Thyroid gland (tissue), 4 donors: ENCODE results near the gene CDC16.

ENCODE experiments used
- CTCF ChIP-seq, 6 experiments: fragments of 200-600 bp in 3 of 6; fragments of 450-650 bp in 3 of 6; sonication (generic) in 3 of 6; IDR thresholded peaks; one replicate each; pipeline ENCODE4 v1.5.1; 2016 to 2019; ENCODE audit warnings: antibody characterized with exemption in 6 of 6, mild to moderate bottlenecking in 2 of 6, inconsistent platforms in 1 of 6, moderate library complexity in 1 of 6
- POLR2A ChIP-seq, 2 donors: fragments of 450-650 bp; IDR thresholded peaks; one replicate each; pipeline ENCODE4 v1.6.1; 2017; ENCODE audit warnings: antibody characterized with exemption in 2 of 2, mild to moderate bottlenecking in 2 of 2, moderate library complexity in 1 of 2

GRCh38 chr13:114213980-114214379 lies 20.7 kb upstream of the CDC16 start:
- TF ChIP-seq CTCF (IDR thresholded peaks at IDR 0.05), result no peak
- TF ChIP-seq POLR2A (IDR thresholded peaks at IDR 0.05), result no peak
